ENCODE data around the gene OTOGL.

GRCh38 chr12:80166751-80167150 lies 67.4 kb downstream of the OTOGL start:
- TF ChIP-seq CTCF (IDR thresholded peaks at IDR 0.05; ENCODE audit: low read length) (no peak), EZH2 (optimal IDR thresholded peaks at IDR 0.05; ENCODE audit: low read depth, low read length) (no peak)

All from MM.1S (cell line).